HFF-Myc (cell line): ENCODE data around the gene SH3PXD2A.

Experiments used
- DNase-seq: peaks from one replicate; pipeline ENCODE4 v3.0.0-alpha.2; 2011; ENCODE audit warnings: low read depth; ENCODE audit errors: extremely low read depth
- H3K4me3 ChIP-seq: replicated peaks from 2 replicates; pipeline ENCODE4 v1.5.1; 2011; ENCODE audit warnings: low read depth, mild to moderate bottlenecking, control low read depth, low read length
- TF ChIP-seq, protein P1 (sequence below): IDR thresholded peaks from 2 replicates; pipeline ENCODE4 v1.5.1; 2012; ENCODE audit warnings: mild to moderate bottlenecking, low read depth, low read length, control low read depth; ENCODE audit errors: missing control alignments

SH3PXD2A gene

DNA sequence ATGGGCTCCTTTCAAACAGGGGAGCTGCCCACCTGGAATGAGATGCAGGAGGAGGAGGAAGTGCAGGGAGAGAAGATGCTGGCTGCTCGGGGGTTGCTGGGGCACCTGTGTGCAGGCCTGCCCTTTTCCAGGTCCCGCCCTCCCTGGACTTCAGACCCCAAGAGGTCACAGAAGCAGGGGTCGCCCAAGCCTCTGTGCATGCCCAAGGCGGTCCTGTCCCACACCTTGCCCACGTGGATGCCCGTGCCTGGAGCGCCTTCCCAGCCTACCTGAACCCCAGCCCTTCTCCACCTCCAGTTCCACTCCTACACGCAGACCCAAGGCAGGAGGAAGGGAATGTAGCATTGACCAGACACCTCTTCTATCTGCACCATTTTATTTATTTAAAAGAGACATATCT lies 71.3 kb downstream of the SH3PXD2A start:
- TF ChIP-seq, protein P1, sequence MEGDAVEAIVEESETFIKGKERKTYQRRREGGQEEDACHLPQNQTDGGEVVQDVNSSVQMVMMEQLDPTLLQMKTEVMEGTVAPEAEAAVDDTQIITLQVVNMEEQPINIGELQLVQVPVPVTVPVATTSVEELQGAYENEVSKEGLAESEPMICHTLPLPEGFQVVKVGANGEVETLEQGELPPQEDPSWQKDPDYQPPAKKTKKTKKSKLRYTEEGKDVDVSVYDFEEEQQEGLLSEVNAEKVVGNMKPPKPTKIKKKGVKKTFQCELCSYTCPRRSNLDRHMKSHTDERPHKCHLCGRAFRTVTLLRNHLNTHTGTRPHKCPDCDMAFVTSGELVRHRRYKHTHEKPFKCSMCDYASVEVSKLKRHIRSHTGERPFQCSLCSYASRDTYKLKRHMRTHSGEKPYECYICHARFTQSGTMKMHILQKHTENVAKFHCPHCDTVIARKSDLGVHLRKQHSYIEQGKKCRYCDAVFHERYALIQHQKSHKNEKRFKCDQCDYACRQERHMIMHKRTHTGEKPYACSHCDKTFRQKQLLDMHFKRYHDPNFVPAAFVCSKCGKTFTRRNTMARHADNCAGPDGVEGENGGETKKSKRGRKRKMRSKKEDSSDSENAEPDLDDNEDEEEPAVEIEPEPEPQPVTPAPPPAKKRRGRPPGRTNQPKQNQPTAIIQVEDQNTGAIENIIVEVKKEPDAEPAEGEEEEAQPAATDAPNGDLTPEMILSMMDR = no peak
- H3K4me3 ChIP-seq = no peak overlapping the region
- no peak for DNase-seq

DNA sequence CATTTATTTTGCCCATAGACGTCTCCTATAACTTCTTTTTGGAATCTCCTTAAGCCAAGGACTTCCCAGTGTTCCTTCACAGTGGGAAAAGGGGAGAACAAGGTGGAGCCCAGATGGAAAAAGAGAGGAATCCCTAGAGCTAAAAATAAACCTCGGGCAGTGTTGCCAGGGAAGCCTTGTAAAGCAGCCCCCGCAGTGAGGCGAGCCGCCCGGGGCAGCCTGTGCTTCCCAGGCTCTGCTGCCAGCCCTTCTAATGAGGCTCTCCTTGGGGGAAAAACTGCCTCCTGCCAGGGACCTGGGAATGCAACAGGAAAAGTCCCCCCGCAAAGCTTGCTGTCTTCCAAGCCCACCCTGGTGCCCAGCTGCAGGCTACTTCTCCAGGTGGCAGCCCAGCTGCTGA lies 71.7 kb downstream of the SH3PXD2A start:
- H3K4me3 ChIP-seq = no peak overlapping the region
- no peak for DNase-seq
- TF ChIP-seq, protein P1 = no peak

DNA sequence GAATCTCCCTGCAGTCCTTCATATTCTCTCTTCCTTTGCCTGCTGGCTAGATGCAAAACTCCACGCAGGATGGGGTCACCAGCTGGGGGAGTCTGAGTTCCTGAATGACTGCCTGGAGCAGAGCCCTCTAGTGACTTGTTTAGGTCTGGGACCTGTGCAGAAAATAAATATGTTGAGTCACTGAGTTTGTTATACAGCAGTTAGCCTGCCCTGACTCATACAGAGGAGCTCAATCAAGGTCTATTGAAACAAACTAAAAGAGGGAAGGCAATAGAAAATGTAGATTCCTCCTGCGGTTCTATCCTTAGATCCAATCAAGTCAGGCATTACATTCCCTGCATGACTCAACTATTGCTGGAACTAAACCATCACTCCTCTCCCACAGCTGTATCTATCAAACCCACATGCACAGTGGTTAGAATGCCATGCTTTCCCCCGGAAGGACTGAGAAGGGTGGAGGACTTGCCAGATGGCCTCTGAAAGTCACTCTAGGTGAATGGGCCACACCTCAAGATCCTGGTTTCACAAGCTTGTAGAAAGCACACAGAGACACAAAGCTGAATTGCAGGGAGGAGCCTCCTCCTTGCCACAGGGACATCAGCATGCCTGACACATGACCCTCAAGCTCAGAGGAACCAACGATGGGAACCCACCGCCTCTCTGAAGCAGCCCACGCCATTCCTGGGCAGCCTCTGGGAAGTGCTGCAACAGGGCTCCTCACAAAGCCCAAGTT lies 73.9 kb downstream of the SH3PXD2A start:
- TF ChIP-seq, protein P1 = peak; percentile 60
- H3K4me3 ChIP-seq = no peak overlapping the region
- peak; percentile 92 for DNase-seq

DNA sequence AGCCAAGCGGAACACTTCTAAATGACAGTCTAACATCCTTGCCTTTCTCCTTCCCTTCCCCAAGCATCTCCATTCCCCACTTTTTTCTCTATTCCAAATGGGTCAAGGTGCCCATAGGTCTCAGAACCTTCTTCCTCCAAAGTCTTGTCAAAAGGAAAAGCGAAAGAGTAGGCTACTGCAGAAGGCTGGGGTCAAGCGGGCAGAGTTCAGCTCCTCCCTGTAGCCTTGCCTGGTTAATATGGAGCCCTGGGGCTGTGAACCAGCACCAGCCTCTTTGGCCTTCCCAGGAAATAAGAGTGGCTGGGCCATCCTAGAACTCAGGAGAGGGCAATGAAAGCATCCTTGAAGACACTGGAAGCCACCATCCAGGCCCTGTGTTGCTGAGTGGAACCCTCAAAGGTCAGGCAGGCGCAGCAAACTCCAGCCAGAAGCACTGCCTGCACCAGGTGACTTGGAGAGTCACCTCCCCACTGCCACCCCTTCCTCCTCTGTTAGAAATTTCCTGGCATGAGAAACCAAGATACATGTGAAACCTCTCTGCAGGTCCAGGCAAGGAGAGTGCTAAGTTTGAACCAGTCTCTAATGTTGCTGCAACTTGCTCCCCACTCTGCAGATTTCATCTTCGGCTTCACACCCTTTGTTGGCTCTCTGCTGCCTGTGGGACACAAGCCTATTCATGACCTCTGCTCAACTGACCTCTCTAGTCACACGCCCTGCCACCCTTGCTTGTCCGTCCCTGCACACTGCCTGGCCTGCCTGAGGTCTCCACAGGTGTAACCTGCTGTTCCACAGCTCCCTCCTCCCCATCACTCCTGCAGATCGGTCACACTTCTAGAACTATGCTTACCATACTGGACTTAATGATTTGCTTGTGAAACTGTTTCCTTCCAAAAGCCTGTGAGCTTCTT lies 74.9 kb downstream of the SH3PXD2A start:
- no peak overlapping the region for H3K4me3 ChIP-seq
- DNase-seq = no peak
- TF ChIP-seq, protein P1 = no peak

DNA sequence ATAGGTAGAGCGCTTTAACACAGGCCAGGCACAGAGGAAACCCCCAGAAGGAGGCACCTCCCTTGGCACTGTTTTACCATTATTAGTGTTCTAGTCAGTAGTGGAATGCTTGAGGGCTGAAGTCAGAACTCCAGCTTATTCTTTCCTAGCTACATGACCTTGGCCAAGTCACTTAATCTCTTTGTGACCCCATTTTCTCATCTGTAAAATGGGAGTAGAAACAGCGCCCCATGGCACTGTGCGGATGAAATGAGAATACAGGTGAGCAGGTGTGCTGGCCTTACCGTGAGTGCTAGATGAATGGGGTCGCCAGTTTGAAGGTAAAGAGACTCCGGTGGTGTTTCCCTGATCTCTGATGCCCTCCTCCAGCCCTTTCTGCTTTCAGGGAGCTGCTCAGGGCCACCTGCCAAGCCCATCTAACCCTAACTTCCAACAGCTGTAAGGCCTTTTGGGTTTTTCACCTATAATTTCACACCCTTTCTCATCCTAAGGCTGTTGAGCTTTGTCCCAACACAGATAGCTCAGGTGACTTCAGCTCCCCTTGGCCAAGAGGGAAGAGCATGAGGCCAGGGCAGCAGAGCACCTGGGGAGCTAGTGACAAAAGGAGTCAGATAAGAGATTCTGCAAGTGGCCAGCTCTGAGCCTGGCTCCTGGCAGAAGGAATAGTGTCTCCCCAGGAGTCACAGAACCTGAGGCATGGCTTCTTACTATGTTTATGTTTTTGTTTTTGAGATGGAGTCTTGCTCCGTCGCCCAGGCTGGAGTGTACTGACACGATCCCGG lies 76.8 kb downstream of the SH3PXD2A start:
- TF ChIP-seq, protein P1 = no peak
- no peak overlapping the region for H3K4me3 ChIP-seq
- no peak for DNase-seq

DNA sequence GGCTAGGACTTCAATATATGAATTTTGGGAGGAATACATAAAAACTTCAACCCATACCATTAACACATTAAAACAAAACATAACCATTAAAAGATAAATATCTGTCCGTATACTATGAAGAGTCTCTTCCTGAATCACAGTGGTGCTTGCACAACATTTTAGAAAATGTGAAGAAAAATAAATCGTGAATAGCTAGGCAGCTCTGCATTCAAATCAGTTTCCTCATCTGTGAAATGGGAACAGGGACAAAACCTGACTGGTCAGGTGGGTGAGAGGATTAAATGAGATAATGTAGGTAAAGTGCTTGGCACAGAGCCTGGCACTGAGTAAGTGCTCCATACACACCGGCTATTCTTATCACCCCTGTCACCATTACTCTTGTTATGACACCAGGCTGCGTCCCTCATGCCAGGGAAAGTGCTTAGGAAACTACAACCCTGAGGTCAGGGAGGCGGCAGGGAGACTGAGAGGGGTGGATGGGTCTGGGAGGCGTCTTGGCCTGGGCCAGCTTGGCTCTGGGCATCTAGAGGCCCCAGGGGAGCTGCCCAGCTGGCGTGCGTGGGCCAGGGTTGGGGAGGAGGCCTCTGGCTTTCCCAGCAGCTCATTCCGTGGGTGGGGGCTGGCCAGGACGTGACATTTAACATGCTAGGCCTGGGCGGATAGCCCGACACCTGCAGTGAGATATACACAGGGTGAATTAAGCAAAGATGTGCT lies 78.3 kb downstream of the SH3PXD2A start:
- H3K4me3 ChIP-seq = no peak overlapping the region
- no peak for DNase-seq
- TF ChIP-seq, protein P1 = no peak
